ENCODE results near the gene SSNA1. TPM values are rescaled to one million over a fixed set of nuclear protein-coding genes. Genes with fewer than 3 reads are reported as not detected.

SSNA1 gene
- total RNA-seq, 3 donors from 2014 or later: 75.0 to 92.8 (median 82.7) TPM

DNA sequence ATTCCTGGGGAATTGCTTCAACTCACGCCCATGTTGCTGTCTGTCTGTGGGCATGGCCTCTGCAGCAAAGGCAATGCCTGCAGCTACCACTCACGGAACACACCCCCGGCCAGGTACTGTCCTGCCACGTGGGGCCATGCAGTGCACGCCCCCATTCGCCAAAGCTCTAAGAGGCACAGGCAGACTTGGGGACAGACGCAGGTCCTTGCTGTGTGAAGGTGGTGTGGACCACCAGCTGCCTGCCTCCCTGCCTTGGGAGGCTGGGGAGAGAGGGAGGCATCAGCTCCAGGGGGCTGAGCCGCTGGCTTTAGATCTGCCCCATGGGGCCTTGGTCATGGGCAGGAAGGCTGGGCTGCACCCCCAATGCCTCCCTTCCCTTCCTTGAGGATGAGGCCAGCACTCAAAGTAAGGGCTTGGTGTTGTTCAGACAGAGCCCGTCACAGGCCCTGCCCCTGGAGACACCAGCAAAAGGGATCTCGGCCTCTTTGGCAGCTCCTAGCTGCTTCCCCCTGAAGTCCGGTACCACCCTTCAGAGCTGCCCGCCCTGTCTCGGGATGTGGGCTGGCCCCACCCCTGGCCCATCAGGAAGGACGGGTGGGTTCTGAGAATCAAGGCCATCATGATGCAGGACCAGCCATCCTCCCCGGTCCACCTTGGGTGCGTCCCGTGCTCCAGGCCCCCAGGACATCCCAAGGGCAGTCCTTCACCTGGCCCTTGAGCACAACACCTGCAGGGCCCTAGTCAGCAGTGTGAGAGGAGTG, 47.2 kb upstream of the SSNA1 start:
- no peak overlapping the region for H3K27ac ChIP-seq
- intact Hi-C loops (cut with DNase I; ENCODE audit: low total_unique reads): no loop called here
- no peaks in the 10 kb centered on the region for H3K4me1 ChIP-seq
- H3K9me3 ChIP-seq: no peaks in the 10 kb centered on the region
- peaks cover 6 to 85% of the 10 kb centered on the region in 2 donors for H3K27me3 ChIP-seq
- H3K4me3 ChIP-seq: no peak overlapping the region
- no peak for TF ChIP-seq POLR2AphosphoS5 (IDR thresholded peaks at IDR 0.05)
- TF ChIP-seq, protein P1, sequence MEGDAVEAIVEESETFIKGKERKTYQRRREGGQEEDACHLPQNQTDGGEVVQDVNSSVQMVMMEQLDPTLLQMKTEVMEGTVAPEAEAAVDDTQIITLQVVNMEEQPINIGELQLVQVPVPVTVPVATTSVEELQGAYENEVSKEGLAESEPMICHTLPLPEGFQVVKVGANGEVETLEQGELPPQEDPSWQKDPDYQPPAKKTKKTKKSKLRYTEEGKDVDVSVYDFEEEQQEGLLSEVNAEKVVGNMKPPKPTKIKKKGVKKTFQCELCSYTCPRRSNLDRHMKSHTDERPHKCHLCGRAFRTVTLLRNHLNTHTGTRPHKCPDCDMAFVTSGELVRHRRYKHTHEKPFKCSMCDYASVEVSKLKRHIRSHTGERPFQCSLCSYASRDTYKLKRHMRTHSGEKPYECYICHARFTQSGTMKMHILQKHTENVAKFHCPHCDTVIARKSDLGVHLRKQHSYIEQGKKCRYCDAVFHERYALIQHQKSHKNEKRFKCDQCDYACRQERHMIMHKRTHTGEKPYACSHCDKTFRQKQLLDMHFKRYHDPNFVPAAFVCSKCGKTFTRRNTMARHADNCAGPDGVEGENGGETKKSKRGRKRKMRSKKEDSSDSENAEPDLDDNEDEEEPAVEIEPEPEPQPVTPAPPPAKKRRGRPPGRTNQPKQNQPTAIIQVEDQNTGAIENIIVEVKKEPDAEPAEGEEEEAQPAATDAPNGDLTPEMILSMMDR (IDR thresholded peaks at IDR 0.05): no peak
- TF ChIP-seq POLR2A (IDR thresholded peaks at IDR 0.05): no peak
- no peak for DNase-seq (ENCODE audit: low spot score in 2 of 2)
- H3K36me3 ChIP-seq: no peaks in the 10 kb centered on the region

DNA sequence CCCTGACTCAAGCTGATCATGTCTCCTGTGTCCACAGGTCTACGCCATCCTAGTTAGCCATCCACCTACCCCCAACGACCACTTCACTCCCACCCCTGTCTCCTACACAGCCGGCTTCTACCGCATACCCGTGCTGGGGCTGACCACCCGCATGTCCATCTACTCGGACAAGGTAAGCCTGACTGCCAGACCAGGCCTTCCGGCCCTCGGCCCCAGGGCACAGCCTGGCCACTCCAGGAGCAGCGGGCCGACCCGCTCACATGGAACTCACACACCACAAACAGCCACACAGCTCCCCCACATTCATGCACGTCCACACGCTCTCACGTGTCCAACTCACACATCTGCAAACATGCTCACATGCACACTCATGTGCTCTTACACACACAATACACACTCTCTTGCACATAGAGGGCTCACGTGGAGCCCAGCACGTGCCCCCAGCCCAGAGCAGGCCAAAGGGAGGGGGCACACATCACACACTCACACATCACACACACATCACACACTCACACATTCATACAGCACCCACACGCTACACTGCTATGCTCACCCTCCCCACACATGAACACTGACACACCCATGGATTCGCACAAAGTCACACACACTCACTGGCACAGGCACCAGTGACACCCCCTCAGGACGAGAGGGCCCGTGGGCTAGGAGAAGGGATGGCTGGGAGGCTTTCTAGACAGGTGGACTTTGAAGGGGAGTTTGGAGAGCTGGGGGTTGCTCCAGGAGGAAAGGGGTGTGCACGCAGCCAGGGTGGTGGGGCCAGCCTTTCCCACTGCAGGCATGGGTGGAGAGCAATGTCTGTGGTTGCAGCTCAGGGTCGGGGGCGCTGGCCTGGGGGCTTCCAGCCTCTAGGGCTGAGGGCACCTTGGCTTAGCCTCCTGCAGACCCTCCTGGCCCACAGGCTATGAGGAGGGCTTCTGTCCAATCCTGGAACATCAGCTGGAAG, 46.2 kb upstream of the SSNA1 start:
- H3K4me1 ChIP-seq: no peaks in the 10 kb centered on the region
- intact Hi-C loops (cut with DNase I; ENCODE audit: low total_unique reads): no loop called here
- H3K9me3 ChIP-seq: no peaks in the 10 kb centered on the region
- H3K27me3 ChIP-seq: peaks cover 6 to 85% of the 10 kb centered on the region in 2 donors
- no peaks in the 10 kb centered on the region for H3K36me3 ChIP-seq
- no peak for DNase-seq (ENCODE audit: low spot score in 2 of 2)
- no peak overlapping the region for H3K27ac ChIP-seq
- no peak for TF ChIP-seq POLR2A (IDR thresholded peaks at IDR 0.05)
- TF ChIP-seq, protein P1 (IDR thresholded peaks at IDR 0.05): no peak
- no peak for TF ChIP-seq POLR2AphosphoS5 (IDR thresholded peaks at IDR 0.05)
- H3K4me3 ChIP-seq: no peak overlapping the region

DNA sequence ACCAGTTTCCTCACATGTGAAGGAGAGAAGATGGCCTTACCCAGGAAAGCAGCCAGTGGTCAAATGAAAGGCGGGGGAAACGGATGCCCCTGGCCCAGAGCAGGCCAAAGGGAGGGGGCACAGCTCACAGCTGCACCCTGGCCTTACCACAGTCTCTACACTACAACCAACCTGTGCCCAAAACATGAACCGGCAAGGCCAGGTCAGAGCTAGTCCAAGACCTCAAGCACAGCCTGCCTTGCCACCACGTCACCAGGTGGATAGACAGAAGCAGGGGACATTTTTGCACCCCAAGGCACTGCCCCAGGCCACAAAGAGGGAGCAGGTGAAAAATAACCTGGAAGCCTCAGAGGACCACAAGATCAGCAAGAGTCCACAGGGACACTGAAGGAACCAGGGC, 45.0 kb upstream of the SSNA1 start:
- TF ChIP-seq, protein P1 (IDR thresholded peaks at IDR 0.05): no peak
- TF ChIP-seq POLR2AphosphoS5 (IDR thresholded peaks at IDR 0.05): no peak
- TF ChIP-seq POLR2A (IDR thresholded peaks at IDR 0.05): no peak
- Histone ChIP-seq H3K4me3 (no peak overlapping the region), H3K27ac (no peak overlapping the region), H3K36me3 (no peaks in the 10 kb centered on the region), H3K9me3 (no peaks in the 10 kb centered on the region), H3K27me3 (peaks cover 4 to 85% of the 10 kb centered on the region in 2 donors), H3K4me1 (no peaks in the 10 kb centered on the region)
- DNase-seq (ENCODE audit: low spot score in 2 of 2): no peak
- intact Hi-C loops (cut with DNase I; ENCODE audit: low total_unique reads): no loop called here

DNA sequence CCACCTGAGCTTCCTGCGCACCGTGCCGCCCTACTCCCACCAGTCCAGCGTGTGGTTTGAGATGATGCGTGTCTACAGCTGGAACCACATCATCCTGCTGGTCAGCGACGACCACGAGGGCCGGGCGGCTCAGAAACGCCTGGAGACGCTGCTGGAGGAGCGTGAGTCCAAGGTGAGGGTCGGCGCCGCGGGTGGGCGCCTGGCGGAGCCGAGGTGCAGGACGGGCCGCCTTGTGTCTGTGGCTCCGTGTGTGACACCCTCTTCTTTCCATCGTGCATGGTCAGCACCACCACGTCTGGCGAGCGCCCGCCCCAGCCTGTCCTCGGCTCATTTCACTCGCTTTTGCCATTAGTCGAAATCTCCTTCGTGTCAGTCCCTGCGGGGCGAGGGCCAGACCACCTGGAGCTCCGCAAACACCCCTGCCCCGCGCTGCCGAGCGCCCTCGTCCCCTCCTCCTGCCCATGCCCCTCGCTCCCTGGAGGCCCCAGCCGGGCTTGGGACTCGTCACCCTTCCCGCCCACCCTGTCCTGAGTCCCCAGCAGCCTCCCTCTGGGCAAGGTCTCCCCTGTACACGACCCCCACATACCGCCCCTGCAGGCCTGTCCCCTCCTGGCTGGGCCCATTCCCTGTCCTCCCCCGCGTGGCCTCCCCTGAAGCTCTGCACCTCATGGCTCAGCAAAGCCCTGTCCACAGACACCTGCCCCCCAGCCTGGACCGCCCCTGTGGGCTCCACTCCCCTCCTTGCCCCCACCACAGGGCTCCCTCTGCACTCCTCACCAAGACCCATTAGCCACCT, 42.5 kb upstream of the SSNA1 start:
- no peak for DNase-seq (ENCODE audit: low spot score in 2 of 2)
- Histone ChIP-seq H3K27ac (no peak overlapping the region), H3K27me3 (peaks cover 0 to 68% of the 10 kb centered on the region in 2 donors), H3K36me3 (no peaks in the 10 kb centered on the region), H3K4me3 (no peak overlapping the region), H3K9me3 (no peaks in the 10 kb centered on the region), H3K4me1 (no peaks in the 10 kb centered on the region)
- TF ChIP-seq, protein P1 (IDR thresholded peaks at IDR 0.05): no peak
- TF ChIP-seq POLR2A (IDR thresholded peaks at IDR 0.05): no peak
- no peak for TF ChIP-seq POLR2AphosphoS5 (IDR thresholded peaks at IDR 0.05)
- intact Hi-C loops (cut with DNase I; ENCODE audit: low total_unique reads): no loop called here

All from breast epithelium (tissue), 4 donors.